ENCODE measurements around the gene SNPH.

SNPH gene

DNA sequence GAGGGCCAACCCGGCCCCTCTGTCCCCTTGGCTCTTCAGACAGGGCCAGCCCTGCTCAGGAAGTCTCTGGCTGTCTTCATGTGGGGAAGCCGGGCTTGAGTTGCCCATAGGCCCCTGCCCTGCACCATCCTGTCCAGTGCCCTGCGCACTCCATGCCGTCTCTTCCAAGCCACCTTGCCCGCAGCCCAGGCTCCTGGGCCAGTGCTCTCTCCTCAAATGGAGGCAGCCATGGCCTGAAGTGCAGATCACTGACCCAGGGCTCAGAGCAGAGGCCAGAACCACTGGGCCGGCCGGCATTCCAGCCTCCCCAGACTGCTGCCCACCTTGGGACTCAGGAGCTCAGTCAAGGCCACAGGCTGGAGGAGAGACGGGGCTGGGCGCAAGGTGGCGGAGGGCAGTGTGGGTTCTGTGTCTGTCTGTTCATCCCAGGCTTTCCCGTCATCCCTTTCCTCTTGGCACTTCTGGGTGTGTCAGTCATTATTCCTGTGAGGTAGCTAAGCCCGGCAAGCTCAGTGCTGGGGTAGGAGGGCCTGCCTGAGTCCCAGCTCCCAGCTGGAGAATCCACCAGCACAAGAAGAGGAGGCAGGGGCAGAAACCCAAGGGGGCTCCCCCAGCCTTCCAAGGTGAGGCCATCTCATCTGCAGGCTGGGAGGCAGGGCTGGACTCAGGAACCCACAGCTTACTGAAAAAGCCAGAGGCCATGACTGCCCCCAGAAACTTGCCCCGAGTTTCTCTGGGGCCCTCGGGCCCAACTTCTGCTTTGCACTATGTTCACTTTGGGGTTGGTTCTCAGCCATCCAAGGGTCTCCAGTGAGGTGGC, 40.4 kb downstream of the SNPH start:
- Histone ChIP-seq H3K27ac (ENCODE audit: extremely low read depth, low read depth, low read length) (no peak overlapping the region), H3K9me3 (ENCODE audit: control insufficient read depth, insufficient read depth, low read depth, low read length) (no peaks in the 10 kb centered on the region), H3K4me3 (ENCODE audit: low read depth, low read length) (no peak overlapping the region), H3K4me1 (ENCODE audit: control insufficient read depth, insufficient read depth, low read length) (no peaks in the 10 kb centered on the region), H3K36me3 (ENCODE audit: control insufficient read depth in 2 of 2, insufficient read depth in 1 of 2, low read length in 2 of 2) (peaks cover 0 to 18% of the 10 kb centered on the region in 2 experiments; a peak in 1 of 3 replicates)
- TF ChIP-seq ZNF664 (tag by site-specific recombination; IDR thresholded peaks at IDR 0.05), result no peak
- ChIA-PET CTCF (no interaction called here), POLR2A (no interaction called here)

DNA sequence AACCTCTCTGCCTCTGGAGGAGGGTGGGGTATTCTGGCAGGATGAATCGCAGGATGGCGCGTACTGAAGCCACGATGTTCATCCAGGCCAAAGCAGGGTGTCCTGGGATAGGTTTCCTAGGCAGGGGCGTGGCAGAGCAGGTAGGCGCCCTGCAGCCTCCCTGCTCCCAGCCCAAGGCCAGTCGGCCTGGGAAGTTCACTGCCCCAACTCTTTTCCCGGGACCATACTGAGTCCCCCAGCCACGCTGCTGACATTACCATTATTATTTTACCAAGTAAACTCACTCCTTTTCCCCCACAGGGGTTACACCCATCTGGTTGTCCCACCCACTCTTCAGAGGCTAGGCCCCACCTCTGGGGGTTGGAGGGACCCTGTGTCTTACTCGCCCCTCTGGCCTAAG, 41.1 kb downstream of the SNPH start:
- TF ChIP-seq SP3 (tag by site-specific recombination; IDR thresholded peaks at IDR 0.05) (no peak), PRDM1 (tag by site-specific recombination; IDR thresholded peaks at IDR 0.05) (no peak), KLF16 (tag by site-specific recombination; IDR thresholded peaks at IDR 0.05) (no peak), ZNF174 (tag by site-specific recombination; IDR thresholded peaks at IDR 0.05) (no peak), ZNF530 (tag by site-specific recombination; IDR thresholded peaks at IDR 0.05; ENCODE audit: low read depth) (no peak), ZNF624 (tag by site-specific recombination; IDR thresholded peaks at IDR 0.05) (no peak), ZNF214 (tag by site-specific recombination; IDR thresholded peaks at IDR 0.05; ENCODE audit: borderline replicate concordance) (no peak)
- TF ChIP-seq, protein P1, sequence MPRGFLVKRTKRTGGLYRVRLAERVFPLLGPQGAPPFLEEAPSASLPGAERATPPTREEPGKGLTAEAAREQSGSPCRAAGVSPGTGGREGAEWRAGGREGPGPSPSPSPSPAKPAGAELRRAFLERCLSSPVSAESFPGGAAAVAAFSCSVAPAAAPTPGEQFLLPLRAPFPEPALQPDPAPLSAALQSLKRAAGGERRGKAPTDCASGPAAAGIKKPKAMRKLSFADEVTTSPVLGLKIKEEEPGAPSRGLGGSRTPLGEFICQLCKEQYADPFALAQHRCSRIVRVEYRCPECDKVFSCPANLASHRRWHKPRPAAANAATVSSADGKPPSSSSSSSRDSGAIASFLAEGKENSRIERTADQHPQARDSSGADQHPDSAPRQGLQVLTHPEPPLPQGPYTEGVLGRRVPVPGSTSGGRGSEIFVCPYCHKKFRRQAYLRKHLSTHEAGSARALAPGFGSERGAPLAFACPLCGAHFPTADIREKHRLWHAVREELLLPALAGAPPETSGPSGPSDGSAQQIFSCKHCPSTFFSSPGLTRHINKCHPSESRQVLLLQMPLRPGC (tag by site-specific recombination; IDR thresholded peaks at IDR 0.05), result no peak
- TF ChIP-seq, protein P2, sequence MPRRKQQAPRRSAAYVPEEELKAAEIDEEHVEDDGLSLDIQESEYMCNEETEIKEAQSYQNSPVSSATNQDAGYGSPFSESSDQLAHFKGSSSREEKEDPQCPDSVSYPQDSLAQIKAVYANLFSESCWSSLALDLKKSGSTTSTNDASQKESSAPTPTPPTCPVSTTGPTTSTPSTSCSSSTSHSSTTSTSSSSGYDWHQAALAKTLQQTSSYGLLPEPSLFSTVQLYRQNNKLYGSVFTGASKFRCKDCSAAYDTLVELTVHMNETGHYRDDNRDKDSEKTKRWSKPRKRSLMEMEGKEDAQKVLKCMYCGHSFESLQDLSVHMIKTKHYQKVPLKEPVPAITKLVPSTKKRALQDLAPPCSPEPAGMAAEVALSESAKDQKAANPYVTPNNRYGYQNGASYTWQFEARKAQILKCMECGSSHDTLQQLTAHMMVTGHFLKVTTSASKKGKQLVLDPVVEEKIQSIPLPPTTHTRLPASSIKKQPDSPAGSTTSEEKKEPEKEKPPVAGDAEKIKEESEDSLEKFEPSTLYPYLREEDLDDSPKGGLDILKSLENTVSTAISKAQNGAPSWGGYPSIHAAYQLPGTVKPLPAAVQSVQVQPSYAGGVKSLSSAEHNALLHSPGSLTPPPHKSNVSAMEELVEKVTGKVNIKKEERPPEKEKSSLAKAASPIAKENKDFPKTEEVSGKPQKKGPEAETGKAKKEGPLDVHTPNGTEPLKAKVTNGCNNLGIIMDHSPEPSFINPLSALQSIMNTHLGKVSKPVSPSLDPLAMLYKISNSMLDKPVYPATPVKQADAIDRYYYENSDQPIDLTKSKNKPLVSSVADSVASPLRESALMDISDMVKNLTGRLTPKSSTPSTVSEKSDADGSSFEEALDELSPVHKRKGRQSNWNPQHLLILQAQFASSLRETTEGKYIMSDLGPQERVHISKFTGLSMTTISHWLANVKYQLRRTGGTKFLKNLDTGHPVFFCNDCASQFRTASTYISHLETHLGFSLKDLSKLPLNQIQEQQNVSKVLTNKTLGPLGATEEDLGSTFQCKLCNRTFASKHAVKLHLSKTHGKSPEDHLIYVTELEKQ (tag by site-specific recombination; IDR thresholded peaks at IDR 0.05; ENCODE audit: borderline replicate concordance), result no peak
- CTCF ChIA-PET, result no interaction called here
- Histone ChIP-seq H3K36me3 (ENCODE audit: control insufficient read depth in 2 of 2, insufficient read depth in 1 of 2, low read length in 2 of 2) (peaks cover 0 to 18% of the 10 kb centered on the region in 2 experiments; a peak in 1 of 3 replicates), H3K27ac (ENCODE audit: extremely low read depth, low read depth, low read length) (no peak overlapping the region), H3K9me3 (ENCODE audit: control insufficient read depth, insufficient read depth, low read depth, low read length) (no peaks in the 10 kb centered on the region), H3K4me1 (ENCODE audit: control insufficient read depth, insufficient read depth, low read length) (no peaks in the 10 kb centered on the region), H3K4me3 (ENCODE audit: low read depth, low read length) (no peak overlapping the region)
- POLR2A ChIA-PET, result no interaction called here

DNA sequence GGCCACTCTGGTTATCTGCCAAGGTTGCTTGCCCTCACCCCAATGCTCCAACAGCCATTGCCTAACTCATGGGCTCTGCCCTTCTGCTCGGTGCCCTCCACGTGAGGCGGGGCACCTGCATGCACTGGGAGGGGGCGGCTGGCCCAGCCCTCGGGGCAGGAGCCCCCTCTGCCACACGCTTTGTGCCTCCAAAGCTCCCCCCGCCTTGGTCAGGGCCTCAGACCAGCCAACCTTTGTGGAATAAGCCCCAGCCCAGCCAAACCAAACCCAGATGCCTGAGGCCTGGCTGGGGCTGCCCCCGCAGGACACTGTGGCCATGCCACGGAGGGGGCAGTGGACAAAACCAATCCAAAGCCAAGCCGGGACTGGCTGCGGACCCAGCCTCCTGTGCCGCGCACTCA, 41.5 kb downstream of the SNPH start:
- ChIA-PET POLR2A (no interaction called here), CTCF (interaction anchor here (1.2 kb wide), 1 partner anchor 130 kb away, joined by 4 read pairs; no protein-coding TSS in a partner anchor)
- H3K4me3 ChIP-seq (ENCODE audit: low read depth, low read length), result no peak overlapping the region
- H3K27ac ChIP-seq (ENCODE audit: extremely low read depth, low read depth, low read length), result no peak overlapping the region
- H3K36me3 ChIP-seq (ENCODE audit: control insufficient read depth in 2 of 2, insufficient read depth in 1 of 2, low read length in 2 of 2), result peaks cover 0 to 18% of the 10 kb centered on the region in 2 experiments; a peak in 1 of 3 replicates
- no peaks in the 10 kb centered on the region for H3K9me3 ChIP-seq (ENCODE audit: control insufficient read depth, insufficient read depth, low read depth, low read length)
- TF ChIP-seq ZNF660 (tag by site-specific recombination; IDR thresholded peaks at IDR 0.05) (no peak), ZNF341 (tag by site-specific recombination; IDR thresholded peaks at IDR 0.05; ENCODE audit: low read depth) (no peak), ZNF391 (tag by site-specific recombination; IDR thresholded peaks at IDR 0.05; ENCODE audit: borderline replicate concordance, low read depth) (no peak), ZNF223 (tag by site-specific recombination; IDR thresholded peaks at IDR 0.05) (no peak), ZBTB21 (tag by site-specific recombination; IDR thresholded peaks at IDR 0.05) (no peak), ZNF76 (tag by site-specific recombination; IDR thresholded peaks at IDR 0.05; ENCODE audit: borderline replicate concordance, low read depth) (no peak), ZBTB7A (tag by site-specific recombination; IDR thresholded peaks at IDR 0.05; ENCODE audit: low read depth) (no peak), TRIM28 (IDR thresholded peaks at IDR 0.05; ENCODE audit: borderline replicate concordance, low read length) (no peak)
- TF ChIP-seq, protein P3, sequence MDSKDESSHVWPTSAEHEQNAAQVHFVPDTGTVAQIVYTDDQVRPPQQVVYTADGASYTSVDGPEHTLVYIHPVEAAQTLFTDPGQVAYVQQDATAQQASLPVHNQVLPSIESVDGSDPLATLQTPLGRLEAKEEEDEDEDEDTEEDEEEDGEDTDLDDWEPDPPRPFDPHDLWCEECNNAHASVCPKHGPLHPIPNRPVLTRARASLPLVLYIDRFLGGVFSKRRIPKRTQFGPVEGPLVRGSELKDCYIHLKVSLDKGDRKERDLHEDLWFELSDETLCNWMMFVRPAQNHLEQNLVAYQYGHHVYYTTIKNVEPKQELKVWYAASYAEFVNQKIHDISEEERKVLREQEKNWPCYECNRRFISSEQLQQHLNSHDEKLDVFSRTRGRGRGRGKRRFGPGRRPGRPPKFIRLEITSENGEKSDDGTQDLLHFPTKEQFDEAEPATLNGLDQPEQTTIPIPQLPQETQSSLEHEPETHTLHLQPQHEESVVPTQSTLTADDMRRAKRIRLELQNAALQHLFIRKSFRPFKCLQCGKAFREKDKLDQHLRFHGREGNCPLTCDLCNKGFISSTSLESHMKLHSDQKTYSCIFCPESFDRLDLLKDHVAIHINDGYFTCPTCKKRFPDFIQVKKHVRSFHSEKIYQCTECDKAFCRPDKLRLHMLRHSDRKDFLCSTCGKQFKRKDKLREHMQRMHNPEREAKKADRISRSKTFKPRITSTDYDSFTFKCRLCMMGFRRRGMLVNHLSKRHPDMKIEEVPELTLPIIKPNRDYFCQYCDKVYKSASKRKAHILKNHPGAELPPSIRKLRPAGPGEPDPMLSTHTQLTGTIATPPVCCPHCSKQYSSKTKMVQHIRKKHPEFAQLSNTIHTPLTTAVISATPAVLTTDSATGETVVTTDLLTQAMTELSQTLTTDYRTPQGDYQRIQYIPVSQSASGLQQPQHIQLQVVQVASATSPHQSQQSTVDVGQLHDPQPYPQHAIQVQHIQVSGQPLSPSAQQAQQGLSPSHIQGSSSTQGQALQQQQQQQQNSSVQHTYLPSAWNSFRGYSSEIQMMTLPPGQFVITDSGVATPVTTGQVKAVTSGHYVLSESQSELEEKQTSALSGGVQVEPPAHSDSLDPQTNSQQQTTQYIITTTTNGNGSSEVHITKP (tag by site-specific recombination; IDR thresholded peaks at IDR 0.05), result no peak
- TF ChIP-seq, protein P4, sequence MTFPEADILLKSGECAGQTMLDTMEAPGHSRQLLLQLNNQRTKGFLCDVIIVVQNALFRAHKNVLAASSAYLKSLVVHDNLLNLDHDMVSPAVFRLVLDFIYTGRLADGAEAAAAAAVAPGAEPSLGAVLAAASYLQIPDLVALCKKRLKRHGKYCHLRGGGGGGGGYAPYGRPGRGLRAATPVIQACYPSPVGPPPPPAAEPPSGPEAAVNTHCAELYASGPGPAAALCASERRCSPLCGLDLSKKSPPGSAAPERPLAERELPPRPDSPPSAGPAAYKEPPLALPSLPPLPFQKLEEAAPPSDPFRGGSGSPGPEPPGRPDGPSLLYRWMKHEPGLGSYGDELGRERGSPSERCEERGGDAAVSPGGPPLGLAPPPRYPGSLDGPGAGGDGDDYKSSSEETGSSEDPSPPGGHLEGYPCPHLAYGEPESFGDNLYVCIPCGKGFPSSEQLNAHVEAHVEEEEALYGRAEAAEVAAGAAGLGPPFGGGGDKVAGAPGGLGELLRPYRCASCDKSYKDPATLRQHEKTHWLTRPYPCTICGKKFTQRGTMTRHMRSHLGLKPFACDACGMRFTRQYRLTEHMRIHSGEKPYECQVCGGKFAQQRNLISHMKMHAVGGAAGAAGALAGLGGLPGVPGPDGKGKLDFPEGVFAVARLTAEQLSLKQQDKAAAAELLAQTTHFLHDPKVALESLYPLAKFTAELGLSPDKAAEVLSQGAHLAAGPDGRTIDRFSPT (tag by site-specific recombination; IDR thresholded peaks at IDR 0.05), result no peak
- no peaks in the 10 kb centered on the region for H3K4me1 ChIP-seq (ENCODE audit: control insufficient read depth, insufficient read depth, low read length)
